SU-DHL-6 (cell line): ENCODE results near the gene ANKRD42.

Source experiments
- H2AFZ ChIP-seq: fragments of 200-600 bp; sonication (generic); 2 replicates; pipeline ENCODE4 v1.6.1; 2014; ENCODE audit warnings: low read depth, mild to moderate bottlenecking, moderate library complexity, mixed read lengths, antibody characterized with exemption, low read length; ENCODE audit not compliant: severe bottlenecking
- H3F3A ChIP-seq: fragments of 200-600 bp; shearing (Covaris generic); 2 replicates; pipeline ENCODE4 v1.6.0; 2016; ENCODE audit warnings: antibody characterized with exemption, mild to moderate bottlenecking; ENCODE audit not compliant: insufficient read depth
- H3K27ac ChIP-seq: fragments of 200-600 bp; sonication (generic); 2 replicates; pipeline ENCODE4 v1.5.1; 2016; ENCODE audit warnings: low read depth, mild to moderate bottlenecking, low read length, moderate library complexity, mixed read lengths
- H3K27me3 ChIP-seq: fragments of 200-600 bp; sonication (generic), shearing (Covaris generic); 2 replicates; pipeline ENCODE4 v1.6.0; 2014; ENCODE audit warnings: mild to moderate bottlenecking, low read length
- H3K36me3 ChIP-seq: fragments of 200-600 bp; sonication (generic); 2 replicates; pipeline ENCODE4 v1.6.1; 2014; ENCODE audit warnings: mild to moderate bottlenecking, low read length, mixed read lengths
- H3K4me2 ChIP-seq: fragments of 300-600, 200-600 bp; shearing (Covaris generic), sonication (generic); 2 replicates; pipeline ENCODE4 v1.6.0; 2014; ENCODE audit warnings: low read length, low read depth, mild to moderate bottlenecking; ENCODE audit not compliant: poor library complexity, severe bottlenecking
- H3K4me3 ChIP-seq: fragments of 200-600 bp; sonication (generic); 2 replicates; pipeline ENCODE4 v1.5.1; 2014; ENCODE audit warnings: antibody characterized with exemption, low read length, mild to moderate bottlenecking, mixed read lengths; ENCODE audit not compliant: insufficient read depth, poor library complexity, severe bottlenecking
- H3K79me2 ChIP-seq: fragments of 200-600 bp; sonication (generic); 2 replicates; pipeline ENCODE4 v1.6.1; 2014; ENCODE audit warnings: mild to moderate bottlenecking, low read length, moderate library complexity; ENCODE audit not compliant: insufficient read depth
- H3K9ac ChIP-seq: fragments of 200-600 bp; sonication (generic); 2 replicates; pipeline ENCODE4 v1.7.0; 2014; ENCODE audit warnings: mild to moderate bottlenecking, low read length
- H3K9me2 ChIP-seq: fragments of 200-600 bp; sonication (generic); replicated peaks from 2 replicates; pipeline ENCODE4 v1.6.1; 2014; ENCODE audit warnings: low read length; ENCODE audit not compliant: insufficient read depth
- H3K9me3 ChIP-seq: fragments of 200-600 bp; sonication (generic); 2 replicates; pipeline ENCODE4 v1.6.1; 2014; ENCODE audit warnings: low read length, mixed read lengths; ENCODE audit not compliant: insufficient read depth
- H4K20me1 ChIP-seq: fragments of 200-600 bp; sonication (generic); 2 replicates; pipeline ENCODE4 v1.6.1; 2014; ENCODE audit warnings: low read depth, mild to moderate bottlenecking, antibody characterized with exemption, low read length, moderate library complexity, mixed read lengths
- EZH2phosphoT487 ChIP-seq: fragments of 200-600 bp; sonication (generic), shearing (Covaris generic); conservative IDR thresholded peaks from 2 replicates; pipeline ENCODE4 v1.6.1; 2018; ENCODE audit warnings: mild to moderate bottlenecking, antibody characterized with exemption, low read length, moderate library complexity, mixed read lengths
- TF ChIP-seq, protein P1 (sequence below): fragments of 200-600 bp; sonication (generic); IDR thresholded peaks from one replicate; pipeline ENCODE4 v1.5.1; 2017; ENCODE audit warnings: antibody characterized with exemption, mild to moderate bottlenecking, low read length, moderate library complexity; ENCODE audit not compliant: insufficient read depth, poor library complexity, severe bottlenecking

Gene ANKRD42

DNA sequence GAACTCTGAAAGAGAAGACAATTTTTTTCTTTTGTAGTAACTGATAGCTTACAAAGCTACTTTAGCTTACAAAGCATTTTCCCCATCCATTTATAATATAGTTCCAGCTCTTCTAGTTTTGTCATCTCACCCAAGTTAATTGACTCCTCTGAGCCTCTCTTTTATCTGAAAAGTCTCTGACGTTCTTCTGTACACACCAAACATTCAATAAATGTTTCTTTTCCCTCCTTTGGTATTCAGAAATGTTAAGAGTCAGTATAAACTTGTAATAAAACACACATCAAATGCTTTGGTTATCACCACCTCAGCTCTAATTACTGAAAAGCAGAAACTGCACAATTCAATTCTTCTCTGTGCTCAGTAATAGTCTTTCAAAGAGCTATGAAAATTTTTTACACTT is 86.7 kb downstream of the ANKRD42 start:
- Histone ChIP-seq H3K27me3 (no peaks in the 10 kb centered on the region), H3F3A (no peaks in the 10 kb centered on the region; the same call in 1 of the 2 replicates), H3K79me2 (peaks cover 25% of the 10 kb centered on the region), H3K36me3 (peaks cover 16% of the 10 kb centered on the region; the same call in 1 of the 2 replicates), H3K9me2 (no peaks in the 10 kb centered on the region), H3K9ac (no peak overlapping the region), H2AFZ (no peak overlapping the region), H3K27ac (no peak overlapping the region), H4K20me1 (no peaks in the 10 kb centered on the region), H3K4me2 (no peak overlapping the region), H3K9me3 (no peaks in the 10 kb centered on the region), H3K4me3 (no peak overlapping the region)
- no peak for TF ChIP-seq EZH2phosphoT487
- TF ChIP-seq, protein P1, sequence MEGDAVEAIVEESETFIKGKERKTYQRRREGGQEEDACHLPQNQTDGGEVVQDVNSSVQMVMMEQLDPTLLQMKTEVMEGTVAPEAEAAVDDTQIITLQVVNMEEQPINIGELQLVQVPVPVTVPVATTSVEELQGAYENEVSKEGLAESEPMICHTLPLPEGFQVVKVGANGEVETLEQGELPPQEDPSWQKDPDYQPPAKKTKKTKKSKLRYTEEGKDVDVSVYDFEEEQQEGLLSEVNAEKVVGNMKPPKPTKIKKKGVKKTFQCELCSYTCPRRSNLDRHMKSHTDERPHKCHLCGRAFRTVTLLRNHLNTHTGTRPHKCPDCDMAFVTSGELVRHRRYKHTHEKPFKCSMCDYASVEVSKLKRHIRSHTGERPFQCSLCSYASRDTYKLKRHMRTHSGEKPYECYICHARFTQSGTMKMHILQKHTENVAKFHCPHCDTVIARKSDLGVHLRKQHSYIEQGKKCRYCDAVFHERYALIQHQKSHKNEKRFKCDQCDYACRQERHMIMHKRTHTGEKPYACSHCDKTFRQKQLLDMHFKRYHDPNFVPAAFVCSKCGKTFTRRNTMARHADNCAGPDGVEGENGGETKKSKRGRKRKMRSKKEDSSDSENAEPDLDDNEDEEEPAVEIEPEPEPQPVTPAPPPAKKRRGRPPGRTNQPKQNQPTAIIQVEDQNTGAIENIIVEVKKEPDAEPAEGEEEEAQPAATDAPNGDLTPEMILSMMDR: no peak

DNA sequence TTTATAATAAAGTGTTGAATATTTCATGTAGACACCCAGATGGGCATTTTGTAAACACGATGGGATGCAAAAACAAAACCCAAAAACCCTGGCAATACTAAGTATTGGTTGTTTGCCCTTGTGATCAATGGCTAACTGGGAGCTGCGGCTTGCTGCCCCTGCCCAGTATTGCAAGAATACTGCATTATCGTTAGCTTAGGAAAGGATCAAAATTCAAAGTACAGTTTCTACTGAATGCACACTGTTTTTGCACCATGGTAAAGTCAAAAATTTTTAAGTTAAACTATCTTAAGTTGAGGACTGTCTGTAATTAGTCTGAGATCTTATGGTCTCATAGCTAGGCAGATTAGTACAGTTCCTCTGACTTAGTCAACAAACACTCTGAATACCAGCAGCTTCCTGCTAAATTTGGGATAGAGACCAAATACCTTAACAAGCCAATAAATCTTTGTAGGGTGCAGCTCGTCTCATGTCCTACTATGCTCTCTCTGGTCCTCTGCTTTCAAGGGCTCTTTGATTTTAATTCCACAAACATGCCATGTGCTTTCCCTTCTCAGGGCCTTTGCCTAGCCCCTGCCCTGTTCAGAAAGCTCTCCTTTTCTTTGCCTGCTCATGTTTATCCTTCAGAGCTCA is 88.7 kb downstream of the ANKRD42 start:
- Histone ChIP-seq H3K79me2 (peaks cover 28% of the 10 kb centered on the region), H3K27me3 (no peaks in the 10 kb centered on the region), H3K4me2 (peak overlapping the region; percentile 3), H3K9ac (no peak overlapping the region), H3K27ac (no peak overlapping the region), H3K9me3 (no peaks in the 10 kb centered on the region), H3K4me3 (no peak overlapping the region), H3F3A (peaks cover under 1% of the 10 kb centered on the region; the same call in 1 of the 2 replicates), H3K36me3 (peaks cover 16% of the 10 kb centered on the region; the same call in 1 of the 2 replicates), H4K20me1 (no peaks in the 10 kb centered on the region), H2AFZ (no peak overlapping the region), H3K9me2 (no peaks in the 10 kb centered on the region)
- TF ChIP-seq, protein P1: no peak
- TF ChIP-seq EZH2phosphoT487: no peak

DNA sequence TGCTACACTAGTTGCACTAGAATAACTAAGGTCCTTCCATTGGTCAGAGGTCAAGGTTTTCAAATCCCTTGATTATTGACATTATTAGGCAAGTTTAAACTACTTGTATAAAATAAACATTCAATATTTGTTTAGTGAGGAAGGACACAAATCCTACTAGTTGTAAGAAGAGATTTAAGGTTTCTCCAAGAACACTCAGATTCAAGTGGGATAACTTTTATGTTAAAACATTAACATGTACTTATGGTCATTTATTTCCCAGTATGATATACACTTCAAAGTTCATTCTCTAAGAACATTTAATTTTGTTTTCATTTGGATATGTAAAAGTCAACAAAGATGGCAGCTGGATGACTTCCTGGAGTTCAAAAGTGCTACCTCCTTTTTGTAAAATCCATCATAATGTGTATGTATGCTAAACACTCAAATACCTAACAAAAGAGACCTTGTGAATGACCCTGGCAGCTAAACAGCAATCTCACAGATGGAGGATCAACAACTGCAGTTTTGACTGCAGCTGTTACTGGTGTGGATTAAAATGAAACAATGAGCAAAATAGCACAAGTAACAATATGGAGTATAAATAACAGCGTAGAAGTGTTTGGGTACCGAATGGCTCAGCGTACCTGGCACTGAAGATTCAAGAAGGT is 91.1 kb downstream of the ANKRD42 start:
- peak overlapping the region; percentile 92 for H3K4me2 ChIP-seq
- no peaks in the 10 kb centered on the region for H3K27me3 ChIP-seq
- peak overlapping the region; percentile 78; the same call in 1 of the 2 replicates for H3K27ac ChIP-seq
- no peaks in the 10 kb centered on the region for H3K9me2 ChIP-seq
- H3F3A ChIP-seq: peaks cover 12% of the 10 kb centered on the region; the same call in 1 of the 2 replicates
- no peaks in the 10 kb centered on the region for H3K9me3 ChIP-seq
- H3K79me2 ChIP-seq: peaks cover 28% of the 10 kb centered on the region
- no peak overlapping the region for H2AFZ ChIP-seq
- H4K20me1 ChIP-seq: no peaks in the 10 kb centered on the region
- H3K4me3 ChIP-seq: peak overlapping the region; percentile 84
- H3K36me3 ChIP-seq: 0 out of 2 replicates have a peak, but pooled peaks cover 3% of the 10 kb centered on the region
- peak overlapping the region; percentile 74 for H3K9ac ChIP-seq
- TF ChIP-seq EZH2phosphoT487: no peak
- TF ChIP-seq, protein P1: no peak
